GM18861 (cell line): ENCODE data around the gene S100A13.
"Not testable (repeated sequence)": the region's sequence is repeated elsewhere in the genome, so short reads cannot be mapped to it uniquely, and the experiment has no call there.

ENCODE experiments used
- ATAC-seq: cut with Tn5 transposase; IDR thresholded peaks from one replicate; pipeline ENCODE4 v1.9.1; 2021; ENCODE audit not compliant: unreplicated experiment

S100A13 gene

DNA sequence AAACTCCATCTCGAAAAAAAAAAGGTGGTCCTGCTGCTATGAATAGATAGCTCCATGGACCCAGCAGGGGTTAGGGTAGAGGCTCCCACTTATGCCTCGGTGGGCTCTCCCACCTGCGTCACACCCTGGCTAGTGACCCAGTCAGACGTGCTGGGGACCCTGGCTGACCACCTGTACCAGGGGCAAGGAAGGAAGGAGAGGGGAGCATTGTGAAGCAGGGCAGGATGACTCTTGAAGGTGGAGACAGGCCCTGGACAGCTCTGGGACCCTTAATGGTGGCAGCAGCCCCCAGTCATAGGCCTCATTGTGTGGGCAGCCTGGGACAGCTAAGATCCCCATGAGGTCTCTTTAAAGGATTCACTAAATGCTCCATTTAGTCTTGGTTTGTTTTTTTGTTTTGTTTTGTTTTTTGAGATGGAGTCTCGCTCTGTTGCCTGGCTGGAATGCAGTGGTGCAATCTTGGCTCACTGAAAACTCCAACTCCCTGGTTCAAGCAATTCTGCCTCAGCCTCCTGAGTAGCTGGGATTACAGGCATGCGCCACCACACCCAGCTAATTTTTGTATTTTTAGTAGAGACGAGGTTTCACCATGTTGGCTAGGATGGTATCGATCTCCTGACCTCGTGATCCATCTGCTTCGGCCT is 20.8 kb upstream of the S100A13 start:
- ATAC-seq, result no peak

GRCh38 chr1:153647346-153647714 is 20.0 kb upstream of the S100A13 start:
- ATAC-seq, result no peak

GRCh38 chr1:153646672-153647345 is 19.5 kb upstream of the S100A13 start:
- ATAC-seq, result no peak

DNA sequence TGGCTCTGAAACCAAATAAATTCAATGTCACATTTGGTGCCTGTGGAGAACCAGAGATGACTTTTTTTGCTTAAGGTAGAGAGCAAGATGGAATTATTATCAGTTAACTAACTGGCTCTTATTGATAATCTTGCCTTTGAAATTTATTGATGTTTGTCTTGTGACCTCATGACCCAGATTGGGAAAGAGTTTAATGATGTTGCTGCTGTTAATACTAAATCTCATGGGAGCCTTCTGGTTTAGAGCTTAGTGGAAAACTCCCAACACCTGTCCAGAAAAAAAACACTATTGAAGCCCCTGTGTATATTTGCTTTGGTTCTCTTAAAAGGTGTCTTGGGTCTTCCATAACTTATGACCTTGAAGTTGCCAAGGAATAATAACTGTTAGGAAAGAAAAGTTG is 16.5 kb upstream of the S100A13 start:
- ATAC-seq, result no peak

DNA sequence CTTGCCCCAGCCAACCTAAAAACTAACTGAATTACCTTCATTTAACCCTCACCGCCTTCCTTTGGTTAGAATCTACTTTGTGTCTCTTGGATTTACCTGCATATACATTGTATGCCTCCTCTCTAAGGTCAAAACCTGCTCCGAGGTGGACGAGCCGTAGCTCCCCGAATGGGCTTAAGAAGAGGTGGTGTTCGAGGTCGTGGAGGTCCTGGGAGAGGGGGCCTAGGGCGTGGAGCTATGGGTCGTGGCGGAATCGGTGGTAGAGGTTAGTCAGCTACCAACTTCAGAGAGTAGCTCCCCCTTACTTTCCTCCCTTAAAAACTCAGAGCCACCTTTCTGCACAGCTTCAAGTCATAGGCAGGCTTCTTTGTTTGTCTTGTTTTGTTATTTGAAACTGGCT is 15.8 kb upstream of the S100A13 start:
- no peak for ATAC-seq

DNA sequence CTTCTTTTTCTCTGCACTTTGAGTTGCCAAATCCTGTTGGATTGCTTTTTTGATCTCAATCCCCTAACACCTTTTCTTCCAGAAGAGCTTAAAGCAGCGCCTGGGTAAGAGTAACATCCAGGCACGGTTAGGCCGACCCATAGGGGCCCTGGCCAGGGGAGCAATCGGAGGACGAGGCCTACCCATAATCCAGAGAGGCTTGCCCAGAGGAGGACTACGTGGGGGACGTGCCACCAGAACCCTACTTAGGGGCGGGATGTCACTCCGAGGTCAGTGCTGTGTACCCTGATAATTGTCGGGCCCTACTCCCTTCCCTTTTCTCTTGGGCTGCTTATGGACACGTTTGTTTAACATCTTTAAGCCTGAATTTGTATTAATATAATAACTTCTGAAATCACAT is 14.9 kb upstream of the S100A13 start:
- no peak for ATAC-seq

GRCh38 chr1:153640861-153641260 is 13.6 kb upstream of the S100A13 start:
- ATAC-seq, result no peak

GRCh38 chr1:153640213-153640612 is 12.9 kb upstream of the S100A13 start:
- not testable (repeated sequence) for ATAC-seq

DNA sequence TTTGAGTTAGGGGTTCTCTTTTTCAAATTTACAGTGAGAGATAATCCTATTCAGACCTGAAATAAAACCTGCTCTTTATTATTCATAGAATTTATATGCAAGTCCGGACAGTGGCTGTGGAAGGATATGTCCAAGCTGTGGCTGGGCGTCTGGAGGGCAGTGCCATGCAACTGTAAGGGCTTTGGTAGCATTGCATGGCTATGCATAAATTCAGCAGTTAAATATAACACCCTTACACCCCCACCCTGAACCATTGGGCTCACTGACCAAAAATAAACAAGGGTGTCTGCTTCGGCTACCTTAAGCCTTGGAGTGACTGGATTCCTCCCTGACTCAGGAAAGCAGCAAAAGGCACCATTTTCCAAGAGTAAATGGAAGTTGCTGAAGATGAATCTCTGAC is 12.0 kb upstream of the S100A13 start:
- ATAC-seq, result no peak

- no peak for ATAC-seq
Measured at GRCh38 chr1:153638261-153638660, 11.0 kb upstream of the S100A13 start.

DNA sequence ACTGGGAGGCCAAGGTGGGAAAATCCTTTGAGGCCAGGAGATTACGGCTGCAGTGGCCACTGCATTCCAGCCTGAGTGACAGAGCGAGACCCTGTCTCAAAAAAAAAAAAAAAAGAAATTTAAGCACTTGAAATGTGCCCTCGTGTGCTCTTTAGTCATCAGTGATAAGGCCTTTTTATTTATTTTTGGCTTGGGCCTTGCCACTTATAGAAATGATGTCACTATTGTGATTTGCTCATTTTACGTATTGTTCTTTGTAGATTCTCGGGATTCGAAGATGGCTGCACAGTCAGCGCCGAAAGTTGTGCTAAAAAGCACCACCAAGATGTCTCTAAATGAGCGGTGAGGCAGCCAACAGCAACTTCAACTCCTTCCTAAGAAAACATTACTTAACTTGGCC is 9.0 kb upstream of the S100A13 start:
- no peak for ATAC-seq

- ATAC-seq, result no peak
Measured at GRCh38 chr1:153635872-153636271, 8.6 kb upstream of the S100A13 start.

- ATAC-seq, result peak; percentile 87
Measured at GRCh38 chr1:153633754-153634665, 6.7 kb upstream of the S100A13 start, which contains the start of gene CHTOP. Gene CHTOP, plus strand, starts transcription at chr1:153634066. Its CDS starts 2,523 bp downstream, at chr1:153636589.

DNA sequence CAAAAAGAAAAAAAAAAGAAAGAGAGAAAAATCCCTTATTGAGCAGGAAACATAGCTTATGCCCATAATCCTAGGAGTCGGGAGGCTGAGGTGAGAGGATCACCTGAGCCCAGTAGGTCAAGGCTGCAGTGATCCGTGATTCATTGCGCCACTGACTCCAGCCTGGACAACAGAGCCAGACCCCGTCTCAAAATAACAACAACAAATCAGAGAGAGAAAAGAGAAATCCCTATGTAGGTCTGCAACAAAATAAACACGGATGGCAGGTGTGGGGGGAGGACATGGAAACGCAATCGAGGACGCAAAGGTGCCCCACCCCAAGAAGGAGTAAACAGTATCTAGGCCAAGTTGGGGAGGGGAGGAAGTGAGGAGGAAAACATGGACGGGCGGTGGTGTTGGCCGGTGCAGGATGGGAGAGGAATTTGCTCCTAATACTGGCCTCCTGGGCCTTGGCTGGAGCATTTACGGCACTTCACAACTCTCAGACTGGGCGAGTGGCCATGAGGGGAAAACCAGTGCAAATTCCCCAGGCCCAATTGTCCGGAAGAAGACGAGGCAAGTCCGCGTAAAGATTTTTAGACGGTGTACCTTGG is 6.0 kb upstream of the S100A13 start:
- ATAC-seq, result no peak

DNA sequence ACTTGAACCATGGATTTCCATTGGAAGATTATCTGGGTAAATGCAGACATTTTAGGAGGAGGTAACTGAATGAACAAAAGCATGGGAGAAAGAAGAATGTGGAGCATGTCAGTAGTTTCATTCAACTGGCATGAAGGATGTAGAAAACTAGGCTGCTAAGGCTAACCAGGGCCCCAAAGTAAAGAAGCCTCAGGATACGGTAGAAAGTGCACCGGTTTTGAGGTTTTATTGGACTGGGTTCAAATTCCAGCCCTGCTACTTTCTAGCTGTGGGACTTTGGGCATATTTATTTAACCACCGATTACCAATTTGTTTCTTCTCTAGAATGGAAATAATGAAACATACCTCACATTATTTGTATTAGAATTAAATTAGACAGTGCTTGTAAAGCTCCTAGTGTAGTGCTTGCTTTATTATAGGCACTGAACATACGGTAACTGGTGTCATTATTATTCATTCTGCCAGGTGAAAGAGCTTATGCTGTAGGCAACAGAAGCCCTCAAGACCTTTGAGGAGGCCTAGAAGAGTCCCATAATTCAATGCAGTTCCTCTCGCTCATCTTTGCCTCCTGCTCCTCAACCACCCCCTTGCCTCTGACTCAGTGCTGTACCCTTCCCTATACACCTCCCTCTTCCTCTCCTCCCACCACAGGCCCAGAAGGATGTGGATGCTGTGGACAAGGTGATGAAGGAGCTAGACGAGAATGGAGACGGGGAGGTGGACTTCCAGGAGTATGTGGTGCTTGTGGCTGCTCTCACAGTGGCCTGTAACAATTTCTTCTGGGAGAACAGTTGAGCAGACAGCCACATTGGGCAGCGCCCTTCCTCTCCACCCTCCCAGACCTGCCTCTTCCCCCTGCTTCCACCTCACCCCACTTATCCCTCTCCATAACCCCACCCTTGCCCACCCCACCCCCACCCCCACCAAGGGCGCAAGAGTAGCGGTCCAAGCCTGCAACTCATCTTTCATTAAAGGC is 4.0 kb upstream of the S100A13 start:
- ATAC-seq, result no peak

- no peak for ATAC-seq
Measured at GRCh38 chr1:153630384-153630783, 3.1 kb upstream of the S100A13 start.

DNA sequence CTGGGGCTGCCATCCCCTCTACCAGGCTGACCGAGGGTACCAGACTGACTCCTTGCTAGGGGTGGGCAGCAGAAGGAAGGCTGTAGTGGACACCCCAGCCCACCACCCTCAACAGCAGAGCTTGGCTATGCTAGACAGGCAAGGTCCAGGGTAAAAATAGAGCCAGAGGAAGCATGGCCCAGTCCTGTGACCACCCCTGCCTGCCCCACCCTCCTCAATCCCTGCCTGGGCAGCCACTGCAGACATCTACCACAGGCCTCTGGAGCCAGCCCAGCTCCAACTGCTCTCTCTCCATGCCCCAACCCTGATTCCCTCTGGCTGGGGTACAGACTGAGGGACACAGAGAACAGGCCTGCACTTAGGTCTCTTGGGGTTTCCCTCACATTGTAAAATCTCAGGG is 2.7 kb upstream of the S100A13 start:
- ATAC-seq, result no peak

GRCh38 chr1:153629343-153629665 is 2.0 kb upstream of the S100A13 start:
- no peak for ATAC-seq

DNA sequence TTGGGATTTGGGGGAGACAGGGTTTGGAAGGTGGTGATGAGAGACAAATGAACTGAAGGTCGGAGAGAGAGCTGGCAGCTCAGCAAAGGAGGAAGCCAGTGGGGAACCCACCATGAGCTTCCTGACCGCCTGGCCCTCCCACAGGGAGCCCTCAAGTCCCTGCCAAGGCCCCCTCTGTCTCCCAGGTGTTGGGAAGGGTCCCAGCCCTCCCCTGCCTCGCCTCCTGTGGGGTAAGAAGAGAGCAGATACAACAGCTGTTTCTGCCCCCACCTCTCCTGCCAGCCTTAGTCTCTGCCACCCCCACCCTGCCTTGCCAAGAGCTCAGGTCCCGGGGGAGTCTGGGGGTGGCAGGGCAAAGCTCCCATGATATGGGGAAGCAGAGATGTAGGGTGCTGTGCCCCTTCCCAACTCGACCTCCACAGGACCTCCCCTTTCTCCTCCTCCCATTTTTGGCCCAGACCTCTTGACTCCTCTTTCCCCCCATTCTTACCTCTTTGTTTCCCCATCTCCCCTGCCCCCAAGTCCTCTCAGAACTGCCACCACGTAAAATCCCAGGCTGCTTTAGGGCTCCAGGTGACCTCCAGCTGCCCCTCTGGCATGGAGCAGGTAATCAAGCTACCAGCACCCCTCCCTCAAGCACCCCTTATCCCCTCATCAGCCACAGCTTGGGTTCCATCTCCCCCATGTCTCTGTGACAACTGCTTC is 1.5 kb upstream of the S100A13 start:
- no peak for ATAC-seq
